HFF-Myc (cell line): ENCODE data around the gene PIK3R5.

Source experiments
- DNase-seq: peaks from one replicate; pipeline ENCODE4 v3.0.0-alpha.2; 2011; ENCODE audit warnings: low read depth; ENCODE audit errors: extremely low read depth
- H3K4me3 ChIP-seq: replicated peaks from 2 replicates; pipeline ENCODE4 v1.5.1; 2011; ENCODE audit warnings: low read depth, mild to moderate bottlenecking, control low read depth, low read length
- TF ChIP-seq, protein P1 (sequence below): IDR thresholded peaks from 2 replicates; pipeline ENCODE4 v1.5.1; 2012; ENCODE audit warnings: mild to moderate bottlenecking, low read depth, low read length, control low read depth; ENCODE audit errors: missing control alignments

PIK3R5 gene, protein sequence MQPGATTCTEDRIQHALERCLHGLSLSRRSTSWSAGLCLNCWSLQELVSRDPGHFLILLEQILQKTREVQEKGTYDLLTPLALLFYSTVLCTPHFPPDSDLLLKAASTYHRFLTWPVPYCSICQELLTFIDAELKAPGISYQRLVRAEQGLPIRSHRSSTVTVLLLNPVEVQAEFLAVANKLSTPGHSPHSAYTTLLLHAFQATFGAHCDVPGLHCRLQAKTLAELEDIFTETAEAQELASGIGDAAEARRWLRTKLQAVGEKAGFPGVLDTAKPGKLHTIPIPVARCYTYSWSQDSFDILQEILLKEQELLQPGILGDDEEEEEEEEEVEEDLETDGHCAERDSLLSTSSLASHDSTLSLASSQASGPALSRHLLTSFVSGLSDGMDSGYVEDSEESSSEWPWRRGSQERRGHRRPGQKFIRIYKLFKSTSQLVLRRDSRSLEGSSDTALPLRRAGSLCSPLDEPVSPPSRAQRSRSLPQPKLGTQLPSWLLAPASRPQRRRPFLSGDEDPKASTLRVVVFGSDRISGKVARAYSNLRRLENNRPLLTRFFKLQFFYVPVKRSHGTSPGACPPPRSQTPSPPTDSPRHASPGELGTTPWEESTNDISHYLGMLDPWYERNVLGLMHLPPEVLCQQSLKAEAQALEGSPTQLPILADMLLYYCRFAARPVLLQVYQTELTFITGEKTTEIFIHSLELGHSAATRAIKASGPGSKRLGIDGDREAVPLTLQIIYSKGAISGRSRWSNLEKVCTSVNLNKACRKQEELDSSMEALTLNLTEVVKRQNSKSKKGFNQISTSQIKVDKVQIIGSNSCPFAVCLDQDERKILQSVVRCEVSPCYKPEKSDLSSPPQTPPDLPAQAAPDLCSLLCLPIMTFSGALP

GRCh38 chr17:8965394-8966168 is at the start of gene PIK3R5:
PIK3R5 (minus strand) TSS chr17:8965707; CDS start chr17:8911494, 54,213 bp downstream.
- no peak within 1 kb of the TSS for H3K4me3 ChIP-seq
- TF ChIP-seq, protein P1, sequence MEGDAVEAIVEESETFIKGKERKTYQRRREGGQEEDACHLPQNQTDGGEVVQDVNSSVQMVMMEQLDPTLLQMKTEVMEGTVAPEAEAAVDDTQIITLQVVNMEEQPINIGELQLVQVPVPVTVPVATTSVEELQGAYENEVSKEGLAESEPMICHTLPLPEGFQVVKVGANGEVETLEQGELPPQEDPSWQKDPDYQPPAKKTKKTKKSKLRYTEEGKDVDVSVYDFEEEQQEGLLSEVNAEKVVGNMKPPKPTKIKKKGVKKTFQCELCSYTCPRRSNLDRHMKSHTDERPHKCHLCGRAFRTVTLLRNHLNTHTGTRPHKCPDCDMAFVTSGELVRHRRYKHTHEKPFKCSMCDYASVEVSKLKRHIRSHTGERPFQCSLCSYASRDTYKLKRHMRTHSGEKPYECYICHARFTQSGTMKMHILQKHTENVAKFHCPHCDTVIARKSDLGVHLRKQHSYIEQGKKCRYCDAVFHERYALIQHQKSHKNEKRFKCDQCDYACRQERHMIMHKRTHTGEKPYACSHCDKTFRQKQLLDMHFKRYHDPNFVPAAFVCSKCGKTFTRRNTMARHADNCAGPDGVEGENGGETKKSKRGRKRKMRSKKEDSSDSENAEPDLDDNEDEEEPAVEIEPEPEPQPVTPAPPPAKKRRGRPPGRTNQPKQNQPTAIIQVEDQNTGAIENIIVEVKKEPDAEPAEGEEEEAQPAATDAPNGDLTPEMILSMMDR = no peak
- no peak for DNase-seq

DNA sequence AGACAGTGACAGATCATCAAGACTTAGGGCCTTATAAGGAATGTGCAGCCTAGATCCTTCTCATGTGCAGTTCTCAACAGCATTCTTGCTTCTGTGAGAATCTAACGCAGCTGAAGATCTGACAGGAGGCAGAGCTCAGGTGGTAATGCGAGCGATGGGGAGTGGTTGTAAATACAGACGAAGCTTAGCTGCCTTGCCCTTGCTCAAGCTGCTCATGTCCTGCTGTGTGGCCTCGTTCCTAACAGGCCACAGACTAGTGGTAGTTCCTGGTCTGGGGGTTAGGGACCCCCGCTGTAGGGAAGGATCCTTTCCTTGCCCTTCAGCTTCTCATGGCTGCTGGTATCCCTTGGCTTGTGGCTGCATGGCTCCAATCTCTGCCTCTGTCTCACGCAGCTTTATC is 45.5 kb upstream of the PIK3R5 start:
- TF ChIP-seq, protein P1 = no peak
- H3K4me3 ChIP-seq = no peak overlapping the region
- DNase-seq = no peak

DNA sequence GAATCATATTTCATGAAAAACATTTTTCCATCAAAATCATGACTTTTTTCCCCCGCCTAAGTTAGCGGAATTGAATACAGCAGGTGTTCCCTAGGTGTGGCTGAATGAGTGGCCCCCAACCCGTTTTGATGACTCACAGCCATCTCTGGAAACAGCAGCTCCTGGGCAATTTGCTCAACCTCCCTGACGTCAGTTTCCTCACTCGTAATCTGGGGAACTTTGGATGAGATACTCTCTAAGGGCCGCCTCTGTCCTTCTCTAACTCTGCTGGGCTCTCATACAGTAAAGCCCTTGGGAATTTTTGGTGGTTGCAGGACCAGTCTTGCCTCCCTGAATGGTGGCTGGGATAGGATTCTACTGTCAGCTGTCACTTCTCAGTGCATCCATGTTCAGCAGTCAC is 44.2 kb upstream of the PIK3R5 start:
- TF ChIP-seq, protein P1 = no peak
- no peak overlapping the region for H3K4me3 ChIP-seq
- DNase-seq = no peak

DNA sequence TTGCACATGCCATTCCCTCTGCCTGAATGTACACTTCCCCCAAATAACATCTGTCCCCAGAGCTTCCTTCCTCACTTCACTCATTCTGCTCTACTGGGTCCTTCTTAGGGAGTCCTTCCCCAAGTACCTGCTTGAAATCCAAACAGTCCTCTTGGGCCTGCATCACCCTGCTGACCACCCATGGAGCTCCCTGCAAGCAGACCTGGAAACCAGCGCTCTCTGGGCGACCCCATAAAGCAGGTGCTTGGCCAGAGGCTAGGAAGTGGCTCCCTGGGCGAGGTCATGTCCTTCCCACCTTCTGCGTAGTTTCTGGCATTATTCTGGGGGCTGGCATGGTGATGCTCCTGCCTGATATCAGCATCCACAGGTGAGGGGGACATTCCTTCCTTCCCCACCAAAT is 43.6 kb upstream of the PIK3R5 start:
- TF ChIP-seq, protein P1 = no peak
- no peak overlapping the region for H3K4me3 ChIP-seq
- no peak for DNase-seq

- TF ChIP-seq, protein P1 = no peak
- no peak overlapping the region for H3K4me3 ChIP-seq
- DNase-seq = no peak
Measured at GRCh38 chr17:9007052-9007714, 41.7 kb upstream of the PIK3R5 start.
